ENCODE results near the gene SLC35E4.
"Not testable (repeated sequence)": the region's sequence is repeated elsewhere in the genome, so short reads cannot be mapped to it uniquely, and the experiment has no call there.

SLC35E4 gene

GRCh38 chr22:30635273-30636225 is at the start of gene SLC35E4:
TSS of gene SLC35E4 (plus strand) at chr22:30635781. CDS start at chr22:30636451, 670 bp downstream.
- DNase-seq: peak; percentile 70 to 96

GRCh38 chr22:30586414-30586813 is 49.2 kb upstream of the SLC35E4 start:
- DNase-seq: no peak

DNA sequence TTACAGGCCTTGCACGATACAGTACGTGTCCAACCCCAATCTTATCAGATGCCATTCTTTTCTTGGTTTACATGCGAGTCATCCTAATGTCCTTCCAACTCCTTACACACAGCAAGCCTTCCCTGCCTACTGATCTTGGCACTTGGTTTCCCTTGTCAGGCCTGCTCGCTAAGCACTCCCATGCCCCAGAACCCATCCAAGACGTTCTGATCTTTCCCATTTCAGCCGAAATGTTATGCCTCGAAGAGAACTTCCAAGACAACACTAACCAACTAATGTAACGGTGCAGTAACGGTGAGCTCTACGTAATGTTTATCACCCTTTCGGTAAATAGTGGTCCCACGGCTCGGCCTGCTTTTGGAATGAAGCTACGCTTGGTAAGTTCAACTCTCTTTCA is 44.4 kb upstream of the SLC35E4 start:
- no peak for DNase-seq

DNA sequence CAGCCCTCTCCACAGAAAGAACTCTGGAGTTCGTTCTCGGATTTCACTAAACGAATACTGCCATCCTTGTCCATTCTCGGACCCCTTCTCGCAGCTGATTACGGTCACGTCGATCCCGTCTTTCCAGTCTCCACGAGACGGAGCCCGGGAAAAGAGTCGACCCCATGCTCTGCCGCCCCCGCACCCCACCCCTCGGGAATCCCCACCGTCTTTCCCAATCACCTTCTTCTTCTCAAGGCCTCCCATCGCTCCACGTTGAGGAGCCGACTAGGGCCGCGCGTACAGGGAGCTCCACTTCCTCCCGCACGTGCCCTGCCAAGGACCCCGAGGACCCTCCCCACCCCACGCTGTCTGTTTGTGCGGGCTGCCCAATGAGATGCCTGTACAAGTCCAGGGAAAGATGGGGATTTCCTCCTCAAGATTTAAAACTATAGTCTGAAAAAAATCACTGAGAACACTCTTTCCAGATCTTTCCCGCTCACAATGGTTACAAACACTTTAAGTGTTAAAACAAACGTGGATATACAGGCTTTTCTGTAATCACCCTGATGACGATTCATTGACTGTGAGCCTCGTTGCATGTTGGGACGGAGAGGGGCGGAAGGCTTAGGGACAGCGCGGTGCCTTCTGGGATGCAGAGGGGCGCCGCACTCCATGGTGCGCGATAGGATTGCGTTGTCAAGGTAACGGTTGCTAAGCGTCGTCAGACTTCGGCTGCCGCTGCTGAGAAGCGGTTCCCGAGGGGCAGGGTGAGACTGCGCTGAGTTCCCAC is 43.8 kb upstream of the SLC35E4 start, which contains the start of gene PES1:
TSS of gene PES1 (minus strand) at position 323 of the 772 bp plus-strand sequence. CDS start at position 246, 77 bp downstream.
- DNase-seq: peak; percentile 97 to 99

- not testable (repeated sequence) for DNase-seq
Observed at GRCh38 chr22:30592360-30592713, 43.2 kb upstream of the SLC35E4 start.

DNA sequence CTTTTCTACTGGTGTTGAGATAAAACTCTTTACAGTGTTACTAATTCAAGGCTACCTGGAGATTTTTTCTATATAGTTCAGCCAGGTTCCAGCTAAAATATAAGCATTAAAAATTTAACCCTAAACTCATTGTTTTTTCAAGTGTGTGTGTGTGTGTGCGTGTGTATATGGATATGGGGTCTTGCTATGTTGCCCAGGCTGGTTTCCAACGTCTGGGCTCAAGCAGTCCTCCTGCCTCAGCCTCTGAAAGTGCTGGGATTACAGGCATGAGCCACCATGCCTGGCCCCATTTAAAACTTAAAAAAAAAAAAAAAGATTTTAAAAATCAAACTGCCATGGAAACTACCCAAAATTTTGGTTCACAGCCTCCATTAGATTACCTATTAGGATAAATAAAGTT is 39.4 kb upstream of the SLC35E4 start:
- DNase-seq: no peak

GRCh38 chr22:30596886-30597285 is 38.7 kb upstream of the SLC35E4 start:
- no peak for DNase-seq

- DNase-seq: no peak
Observed at GRCh38 chr22:30598986-30599385, 36.6 kb upstream of the SLC35E4 start.

- DNase-seq: no peak
Observed at GRCh38 chr22:30600921-30601320, 34.7 kb upstream of the SLC35E4 start.

- DNase-seq: no peak
Observed at GRCh38 chr22:30601464-30601863, 34.1 kb upstream of the SLC35E4 start.

DNA sequence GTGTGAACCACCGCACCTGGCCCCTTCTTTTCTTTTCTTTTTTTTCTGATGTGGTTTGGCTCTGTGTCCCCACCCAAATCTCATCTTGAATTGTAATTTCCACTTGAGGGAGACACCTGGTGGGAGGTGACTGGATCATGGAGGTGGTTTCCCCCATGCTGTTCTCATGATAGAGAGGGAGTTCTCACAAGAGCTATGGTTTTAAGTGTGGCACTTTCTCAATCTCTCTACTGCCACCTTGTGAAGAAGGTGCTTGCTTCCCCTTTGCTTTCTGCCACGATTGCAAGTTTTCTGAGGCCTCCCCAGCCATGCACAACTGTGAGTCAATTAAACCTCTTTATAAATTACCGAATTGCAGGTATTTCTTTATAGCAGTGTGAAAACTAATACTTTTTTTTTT is 33.5 kb upstream of the SLC35E4 start:
- DNase-seq: peak; percentile 14 to 47

DNA sequence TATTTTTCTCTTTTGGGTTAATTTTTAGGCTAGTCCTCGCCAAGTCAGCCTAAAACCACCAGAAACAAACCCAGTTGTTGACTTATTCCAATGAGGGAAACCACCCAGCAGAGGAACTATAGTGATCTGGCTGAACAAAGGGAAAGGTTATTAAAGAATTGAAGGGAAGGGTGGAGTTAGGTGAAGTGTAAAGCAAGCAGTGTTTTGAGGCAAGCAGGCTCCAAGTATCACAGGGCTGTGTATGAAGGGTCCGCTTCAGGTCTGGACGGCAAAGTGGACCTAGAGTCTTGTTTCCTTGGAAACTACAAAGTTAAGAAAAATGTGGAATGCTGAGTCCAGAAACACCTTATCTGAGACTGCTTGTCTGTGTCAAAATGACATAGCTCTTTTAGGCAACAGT is 31.8 kb upstream of the SLC35E4 start:
- peak in 1 of 2 experiments; percentile 11 for DNase-seq

GRCh38 chr22:30604723-30605122 is 30.9 kb upstream of the SLC35E4 start:
- DNase-seq: no peak

- DNase-seq: peak; percentile 23 to 62
Observed at GRCh38 chr22:30605449-30606110, 30.0 kb upstream of the SLC35E4 start.

- peak; percentile 21 to 63 for DNase-seq
Observed at GRCh38 chr22:30606455-30607299, 28.9 kb upstream of the SLC35E4 start, which contains the start of gene TCN2. TSS of gene TCN2 (plus strand) at chr22:30607174. CDS start at chr22:30607332, 158 bp downstream.

DNA sequence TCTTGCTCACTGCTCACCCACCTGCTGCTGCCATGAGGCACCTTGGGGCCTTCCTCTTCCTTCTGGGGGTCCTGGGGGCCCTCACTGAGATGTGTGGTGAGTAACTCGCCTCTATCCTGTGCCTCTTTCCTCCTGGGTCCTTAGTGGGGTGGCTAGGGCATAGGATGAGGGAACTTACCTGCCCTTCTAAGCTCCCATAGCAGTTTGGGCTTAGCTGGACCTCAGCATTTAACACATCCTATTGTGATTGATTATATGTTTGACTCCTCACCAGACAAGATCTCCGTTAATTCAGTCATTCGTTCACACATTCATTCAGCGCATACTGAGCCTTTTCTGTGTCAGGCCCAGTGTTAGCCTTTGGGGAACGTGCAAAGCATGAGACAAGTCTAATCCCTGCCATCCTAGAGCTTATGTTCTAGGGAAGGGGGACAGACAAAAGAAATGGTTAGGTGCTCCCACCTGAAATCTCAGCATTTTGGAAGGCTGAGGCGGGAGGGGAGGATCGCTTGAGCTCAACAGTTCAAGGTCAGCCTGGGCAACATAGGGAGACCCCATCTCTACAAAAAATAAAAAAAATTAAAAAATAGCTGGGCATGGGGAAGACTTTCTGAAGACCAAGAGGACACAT is 28.2 kb upstream of the SLC35E4 start:
- no peak for DNase-seq

GRCh38 chr22:30607939-30608338 is 27.6 kb upstream of the SLC35E4 start:
- DNase-seq: no peak

DNA sequence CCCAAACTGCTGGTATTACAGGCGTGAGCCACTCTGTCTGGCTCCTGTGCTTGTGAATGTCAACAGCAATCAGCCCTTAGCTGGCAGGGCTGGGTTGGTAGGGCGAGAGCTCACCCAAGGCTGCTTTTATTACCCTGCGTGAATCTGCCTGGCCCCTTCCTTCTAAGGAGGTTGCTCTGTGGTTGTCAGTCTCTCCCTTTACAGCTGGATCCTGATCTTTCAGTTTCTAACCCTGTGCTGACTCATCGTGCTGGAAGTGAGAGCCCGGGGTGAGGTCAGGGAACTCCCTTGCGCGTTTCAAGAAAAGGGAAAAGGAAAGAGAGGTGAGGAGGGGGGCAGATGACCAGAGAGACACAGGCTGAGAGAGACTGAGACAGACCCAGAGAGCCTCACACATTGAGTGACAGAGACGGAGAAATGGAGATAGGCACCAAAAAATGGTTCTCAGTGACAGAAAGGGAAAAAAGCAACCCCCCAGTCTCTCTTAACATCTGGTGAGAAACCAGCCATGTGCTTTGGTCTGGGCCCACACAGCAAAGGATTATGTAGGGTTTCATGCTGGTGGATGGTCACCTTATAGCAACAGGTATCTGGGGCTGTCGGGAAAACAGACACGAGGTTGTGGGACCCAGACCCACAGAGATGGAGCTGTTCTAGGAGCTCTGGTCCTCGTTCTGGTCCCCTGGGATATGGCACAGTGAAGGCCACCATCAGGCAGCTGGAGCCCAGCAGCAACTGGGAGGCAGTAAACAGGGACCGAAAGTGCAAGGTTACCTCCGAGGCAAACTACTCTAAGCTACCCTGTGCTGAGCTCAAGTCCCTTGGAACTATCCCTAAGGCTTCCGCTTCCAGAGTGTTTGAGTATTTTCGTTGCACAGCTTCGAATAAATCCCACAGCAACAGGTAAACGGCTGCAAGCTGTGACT is 26.1 kb upstream of the SLC35E4 start:
- no peak for DNase-seq

- DNase-seq: no peak
Observed at GRCh38 chr22:30610299-30610698, 25.3 kb upstream of the SLC35E4 start.

GRCh38 chr22:30611197-30611596 is 24.4 kb upstream of the SLC35E4 start:
- DNase-seq: no peak

All from NCI-H526 (cell line).